HG02798 (cell line): Measurements from ENCODE around the gene RPS15.

ENCODE experiments used
- ATAC-seq: cut with Tn5 transposase; IDR thresholded peaks from one replicate; pipeline ENCODE4 v1.9.1; 2021; ENCODE audit warnings: mild to moderate bottlenecking; ENCODE audit not compliant: unreplicated experiment, poor library complexity

Gene RPS15

DNA sequence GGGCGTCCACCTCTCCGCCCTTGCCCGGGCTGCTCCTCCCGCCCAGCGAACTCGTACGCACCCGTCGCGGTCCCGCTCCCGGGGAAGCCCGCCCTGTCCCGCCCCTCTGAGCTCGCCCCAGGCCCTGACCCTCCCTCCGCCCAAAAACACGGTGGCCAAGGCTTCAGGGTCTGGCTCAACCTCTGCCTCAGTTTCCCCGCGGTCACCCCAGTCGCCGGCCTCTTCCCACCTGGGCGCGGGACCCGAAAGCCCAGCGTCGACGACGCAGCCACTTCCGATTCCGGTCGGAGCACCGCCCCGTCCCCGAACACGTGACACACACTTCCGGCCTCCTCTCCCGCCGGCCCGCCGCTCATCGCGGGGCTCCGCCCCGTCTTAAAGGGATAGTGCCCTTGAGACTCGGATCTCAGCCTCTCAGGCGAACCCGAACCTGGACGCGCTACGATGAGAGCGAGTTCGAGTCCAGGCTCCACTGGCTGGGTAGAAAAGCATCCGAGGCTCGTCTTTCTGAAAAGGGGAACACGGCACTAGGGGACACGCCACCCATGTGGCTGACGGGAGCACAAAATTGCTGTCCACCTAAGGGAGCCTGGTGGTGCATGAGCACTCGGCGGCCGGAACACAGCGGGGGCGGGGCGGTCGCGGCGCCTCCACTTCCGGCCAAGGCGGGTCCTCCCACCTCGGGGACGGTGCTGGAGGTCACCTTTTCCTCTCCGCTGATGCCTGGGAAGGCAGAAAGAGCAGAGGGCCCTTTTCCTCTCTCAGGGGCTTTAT lies 40.9 kb downstream of the RPS15 start, which contains the start of gene C19orf25:
TSS of gene C19orf25 (minus strand) at position 282 of the 774 bp plus-strand sequence. CDS start 312 bp downstream, outside the sequence.
- peak; percentile 91 for ATAC-seq

- no peak for ATAC-seq
Measured at GRCh38 chr19:1481224-1481892, 43.2 kb downstream of the RPS15 start.

GRCh38 chr19:1481893-1482360 lies 43.7 kb downstream of the RPS15 start:
- no peak for ATAC-seq

GRCh38 chr19:1482361-1483130 lies 44.4 kb downstream of the RPS15 start:
- ATAC-seq = no peak

DNA sequence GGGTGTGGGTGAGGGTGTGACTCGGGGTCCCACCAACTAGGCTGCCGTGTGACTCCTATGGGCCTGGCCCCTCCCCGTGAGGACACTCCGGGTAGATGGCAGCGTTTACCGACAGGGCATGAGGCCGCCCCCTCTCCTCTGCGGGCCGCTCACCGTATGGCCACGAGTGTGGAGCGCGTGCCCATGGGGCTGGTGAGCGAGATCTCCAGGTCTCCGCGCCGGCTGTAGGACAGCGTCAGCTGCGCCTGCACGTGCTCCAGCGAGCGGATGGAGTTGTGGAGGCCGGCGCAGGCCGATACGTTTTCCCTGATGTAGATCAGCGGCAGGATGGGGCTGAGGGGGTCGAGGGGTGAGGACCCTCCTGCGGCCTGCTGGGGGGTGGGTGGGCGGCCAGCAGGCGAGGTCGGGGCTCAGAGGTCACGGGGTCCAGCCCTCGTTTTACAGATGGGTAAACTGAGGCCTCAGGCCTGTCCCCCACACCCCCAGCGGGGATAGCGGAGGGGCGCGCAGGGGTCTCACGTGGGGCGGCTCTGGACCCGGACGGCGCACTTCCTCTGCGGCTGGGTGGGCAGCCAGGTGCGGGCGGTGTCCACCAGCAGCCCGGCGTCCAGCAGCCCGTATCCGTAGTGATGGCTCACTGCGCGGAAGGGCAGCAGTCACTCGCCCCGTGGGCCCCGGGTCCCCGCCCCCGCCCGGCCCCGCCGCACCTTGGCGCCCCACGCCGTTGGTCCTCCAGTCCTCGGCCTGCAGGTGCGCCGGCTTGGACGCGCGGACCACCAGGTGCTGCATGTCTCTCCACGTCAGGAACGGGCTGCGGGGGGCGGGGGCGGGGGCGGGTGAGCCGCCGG lies 45.2 kb downstream of the RPS15 start:
- no peak for ATAC-seq

- ATAC-seq = no peak
Measured at GRCh38 chr19:1483979-1484428, 45.8 kb downstream of the RPS15 start.

GRCh38 chr19:1486720-1487575 lies 48.8 kb downstream of the RPS15 start:
- no peak for ATAC-seq

DNA sequence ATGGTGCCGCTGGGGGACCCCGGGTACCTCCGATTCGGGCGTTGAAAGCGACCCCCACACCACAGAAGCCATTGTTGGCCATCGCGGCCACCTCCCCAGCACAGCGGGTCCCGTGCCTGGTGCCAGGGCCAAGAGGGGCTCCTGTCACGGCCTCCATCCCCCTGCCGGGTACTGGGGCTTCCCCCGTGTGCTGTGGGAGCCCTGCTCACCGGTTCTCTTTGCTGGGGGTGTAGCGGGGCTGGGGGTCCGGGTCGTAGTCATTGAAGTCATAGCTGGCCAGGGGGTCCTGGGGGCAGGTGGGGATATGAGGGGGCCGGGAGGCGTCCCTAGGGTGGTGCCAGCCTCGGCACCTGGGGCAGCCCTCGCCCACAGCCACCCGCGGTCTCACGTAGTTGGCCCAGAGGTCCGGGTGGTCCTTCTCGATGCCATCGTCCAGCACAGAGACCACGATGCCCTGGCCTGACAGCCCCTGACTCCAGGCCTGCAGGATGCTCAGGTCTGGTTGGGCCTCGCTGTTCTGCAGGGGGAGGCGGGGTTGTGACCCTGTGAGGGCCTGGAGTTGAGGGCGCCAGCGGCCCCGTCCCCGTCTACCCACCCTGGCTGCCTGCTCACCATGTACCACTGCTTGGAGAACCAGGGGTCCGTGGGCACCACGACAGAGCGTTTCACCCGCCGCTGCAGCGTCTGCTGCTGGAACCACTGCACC lies 49.5 kb downstream of the RPS15 start:
- ATAC-seq = no peak

GRCh38 chr19:1488282-1488601 lies 50.0 kb downstream of the RPS15 start:
- ATAC-seq = no peak

GRCh38 chr19:1489463-1490310 lies 51.5 kb downstream of the RPS15 start:
- ATAC-seq = no peak
